K562 (cell line): ENCODE measurements around the gene B3GAT1. TPM values are rescaled to one million over a fixed set of nuclear protein-coding genes. Genes with fewer than 3 reads are reported as not detected.

Source experiments
- ATAC-seq: fragments of 200-7000 bp; cut with Tn5 transposase; 3 replicates; pipeline ENCODE4 v1.9.1; 2020; ENCODE audit warnings: moderate library complexity
- BruUV-seq: library from RNA; stranded (reverse); fragments of 400-500 nt; replicated peaks from 2 replicates; lab custom pipeline; 2021; lab: Mats Ljungman, UMichigan
- CTCF ChIA-PET: fragments of 300-600 bp; formaldehyde crosslinking; extraction: SDS; loops from one replicate; lab custom pipeline; 2021; ENCODE audit warnings: low intra/inter-chr PET ratio; lab: Yijun Ruan, JAX
- POLR2A ChIA-PET: fragments of 300-600, 350-650 bp; sonication (Branson Sonifier 250); formaldehyde crosslinking; extraction: SDS; loops from one replicate; lab custom pipeline; 2021; ENCODE audit warnings: antibody characterized with exemption, inconsistent platforms; lab: Yijun Ruan, JAX
- DNase-seq, 4 experiments: peaks; one replicate each; pipeline versions ENCODE4 v3.0.0 to v3.0.0-alpha.2; 2011 to 2018; ENCODE audit warnings: low spot score in 3 of 4, mixed read lengths in 3 of 4; ENCODE audit errors: extremely low read depth in 1 of 4
- FAIRE-seq: peaks from 2 replicates; lab custom pipeline; 2011; peaks lifted over from hg19 to GRCh38; lab: Jason Lieb, UNC
- H2AFZ ChIP-seq: 2 replicates; pipeline ENCODE4 v1.6.0; 2011; ENCODE audit warnings: low read depth, low read length, control low read depth, inconsistent platforms
- H3K27ac ChIP-seq: fragments of 200-600 bp; 3 replicates; pipeline ENCODE4 v1.8.0; 2011; ENCODE audit warnings: low read depth, mild to moderate bottlenecking, control low read depth, inconsistent platforms, low read length, moderate library complexity, mixed read lengths; ENCODE audit errors: extremely low read depth
- H3K27me3 ChIP-seq, 2 experiments: fragments of 300-600 bp in 1 of 2; 2 replicates in 1 of 2; 3 replicates in 1 of 2; pipeline versions ENCODE4 v1.6.0 to v1.8.0; 2011; ENCODE audit warnings: inconsistent platforms in 2 of 2, low read length in 2 of 2, mild to moderate bottlenecking in 1 of 2, mixed read lengths in 1 of 2, moderate library complexity in 1 of 2; ENCODE audit not compliant: control insufficient read depth in 2 of 2, insufficient read depth in 2 of 2
- H3K36me3 ChIP-seq: fragments of 300-600 bp; 3 replicates; pipeline ENCODE4 v1.8.0; 2011; ENCODE audit warnings: mild to moderate bottlenecking, low read length, inconsistent platforms; ENCODE audit not compliant: control insufficient read depth, insufficient read depth
- H3K4me1 ChIP-seq, 2 experiments: fragments of 200-600 bp in 1 of 2; replicated peaks in 1 of 2; 2 replicates in 1 of 2; 3 replicates in 1 of 2; pipeline versions ENCODE4 v1.5.1 to v1.8.0; 2011; ENCODE audit warnings: inconsistent platforms in 2 of 2, low read length in 2 of 2, mild to moderate bottlenecking in 1 of 2, mixed read lengths in 1 of 2, moderate library complexity in 1 of 2; ENCODE audit not compliant: control insufficient read depth in 2 of 2, insufficient read depth in 2 of 2
- H3K4me2 ChIP-seq: 2 replicates; pipeline ENCODE4 v1.6.1; 2011; ENCODE audit warnings: low read length, control low read depth, inconsistent platforms, mixed read lengths; ENCODE audit not compliant: insufficient read depth
- H3K4me3 ChIP-seq: fragments of 200-600 bp; sonication (generic), shearing (Covaris generic); 2 replicates; pipeline ENCODE4 v1.5.1; 2016; ENCODE audit warnings: control low read depth, inconsistent platforms
- H3K79me2 ChIP-seq: fragments of 200-600 bp; 3 replicates; pipeline ENCODE4 v1.8.0; 2011; ENCODE audit warnings: low read length, inconsistent platforms; ENCODE audit not compliant: control insufficient read depth, insufficient read depth
- H3K9ac ChIP-seq, 2 experiments: 2 replicates each; pipeline versions ENCODE4 v1.6.0 to v1.6.1; 2011; ENCODE audit warnings: low read depth in 2 of 2, low read length in 2 of 2, control low read depth in 1 of 2, inconsistent platforms in 1 of 2, mild to moderate bottlenecking in 1 of 2, mixed read lengths in 1 of 2; ENCODE audit not compliant: insufficient read depth in 1 of 2
- H3K9me1 ChIP-seq: one replicate; pipeline ENCODE4 v1.6.0; 2011; ENCODE audit warnings: inconsistent platforms, mild to moderate bottlenecking, low read length, moderate library complexity; ENCODE audit not compliant: control insufficient read depth, insufficient read depth
- H3K9me3 ChIP-seq: replicated peaks from 2 replicates; pipeline ENCODE4 v1.5.1; 2011; ENCODE audit warnings: low read depth, low read length, inconsistent platforms; ENCODE audit not compliant: control insufficient read depth, insufficient read depth
- H4K20me1 ChIP-seq: replicated peaks from 2 replicates; pipeline ENCODE4 v1.6.1; 2011; ENCODE audit warnings: low read length, inconsistent platforms, mixed read lengths; ENCODE audit not compliant: control insufficient read depth, insufficient read depth
- BDP1 ChIP-seq: IDR thresholded peaks from 3 replicates; pipeline ENCODE4 v1.6.1; 2011; ENCODE audit not compliant: insufficient read length, insufficient read depth
- CBFB ChIP-seq: sonication (generic); formaldehyde crosslinking; IDR thresholded peaks from 2 replicates; pipeline ENCODE4 v1.4.0; 2020; ENCODE audit warnings: mild to moderate bottlenecking, missing genetic modification reagents
- GABPB1 ChIP-seq: sonication (generic); formaldehyde crosslinking; IDR thresholded peaks from 2 replicates; pipeline ENCODE4 v1.8.0; 2022; ENCODE audit warnings: mild to moderate bottlenecking, missing genetic modification reagents
- MEF2A ChIP-seq: IDR thresholded peaks from 2 replicates; pipeline ENCODE4 v1.6.1; 2011; ENCODE audit warnings: low read depth, mild to moderate bottlenecking, low read length, moderate library complexity; ENCODE audit not compliant: control insufficient read depth
- NFXL1 ChIP-seq: fragments of 450-650 bp; formaldehyde crosslinking; IDR thresholded peaks from 2 replicates; pipeline ENCODE4 v1.4.0; 2021; ENCODE audit warnings: mild to moderate bottlenecking
- NR3C1 ChIP-seq: sonication (generic); formaldehyde crosslinking; IDR thresholded peaks from 2 replicates; pipeline ENCODE4 v1.8.1; 2022; ENCODE audit warnings: missing genetic modification reagents
- RHOXF2B ChIP-seq: fragments of 250-450 bp; sonication (Bioruptor Pico); conservative IDR thresholded peaks from 2 replicates; pipeline ENCODE4 v1.5.1; 2021
- ZNF431 ChIP-seq: sonication (generic); formaldehyde crosslinking; IDR thresholded peaks from 2 replicates; pipeline ENCODE4 v1.8.0; 2022; ENCODE audit warnings: mild to moderate bottlenecking, missing genetic modification reagents
- WGBS: fragments of 100-300 bp; shearing (Covaris generic); methylation state at CpG from one replicate; pipeline ENCODE4 v1.1.6; 2016; ENCODE audit warnings: low coverage, mixed read lengths; ENCODE audit not compliant: insufficient coverage; ENCODE audit errors: missing lambda C conversion rate; 5-methylcytosine and 5-hydroxymethylcytosine counted together
- in situ Hi-C: fragments of 300-500 bp; cut with MboI; formaldehyde crosslinking; loops from 4 replicates; pipeline ENCODE4 v1.15.0; 2018; ENCODE audit warnings: inconsistent platforms, mixed read lengths
- intact Hi-C: fragments of 100-400 bp; cut with micrococcal nuclease; formaldehyde crosslinking; loops from 2 replicates; pipeline ENCODE4 v1.14.2; 2022
- polyA plus RNA-seq, 8 experiments: library from polyadenylated mRNA; depleted of rRNA in 4 of 8; stranded (reverse) in 5 of 8; unstranded in 3 of 8; fragments of >200 nt; fragmentation: Nextera tagmentation in 2 of 8; fragmentation: Illumina TruSeq in 1 of 8; extraction: Ambion mirVana in 2 of 8; extraction: Trizol in 1 of 8; gene quantifications; 2 replicates each; pipeline versions ENCODE4 v1.2.1 to v1.2.3, GENCODE V29; 2011 to 2014; ENCODE audit warnings: inconsistent platforms in 1 of 8, missing spikeins in 1 of 8
- total RNA-seq, 7 experiments: library from RNA; depleted of rRNA in 6 of 7; stranded (reverse); fragments of >200 nt in 6 of 7; fragmentation: Illumina TruSeq in 2 of 7; extraction: Trizol in 2 of 7; gene quantifications; 2 replicates each; pipeline versions ENCODE4 v1.2.1 to v1.2.3, GENCODE V29; 2011 to 2021; ENCODE audit warnings: low replicate concordance in 1 of 7
- TF ChIP-seq, protein P1 (sequence below): sonication (generic); formaldehyde crosslinking; IDR thresholded peaks from 2 replicates; pipeline ENCODE4 v1.9.0; 2022; ENCODE audit warnings: mild to moderate bottlenecking, missing genetic modification reagents
- TF ChIP-seq, protein P2 (sequence below): fragments of 450-650 bp; IDR thresholded peaks from 2 replicates; pipeline ENCODE4 v1.6.1; 2017; ENCODE audit warnings: antibody characterized with exemption
- TF ChIP-seq, protein P3 (sequence below): fragments of 250-450 bp; sonication (Bioruptor Pico); IDR thresholded peaks from 2 replicates; pipeline ENCODE4 v1.8.0; 2022; ENCODE audit warnings: moderate library complexity, mild to moderate bottlenecking, inconsistent platforms
- TF ChIP-seq, protein P4 (sequence below), 2 experiments: fragments of 450-650 bp in 1 of 2; IDR thresholded peaks; 2 replicates each; pipeline ENCODE4 v1.6.1; 2011 to 2017; ENCODE audit warnings: low read depth in 2 of 2, antibody characterized with exemption in 1 of 2, borderline replicate concordance in 1 of 2, low read length in 1 of 2, mild to moderate bottlenecking in 1 of 2, mixed read lengths in 1 of 2; ENCODE audit not compliant: control insufficient read depth in 1 of 2

The B3GAT1 gene
- total and polyA plus RNA-seq, 9 of the 15 experiments (the other 6 are each of a cell fraction or from before 2014, with no cell fraction given), result 0.01 to 0.53 (median 0.14) TPM; not detected in 1

DNA sequence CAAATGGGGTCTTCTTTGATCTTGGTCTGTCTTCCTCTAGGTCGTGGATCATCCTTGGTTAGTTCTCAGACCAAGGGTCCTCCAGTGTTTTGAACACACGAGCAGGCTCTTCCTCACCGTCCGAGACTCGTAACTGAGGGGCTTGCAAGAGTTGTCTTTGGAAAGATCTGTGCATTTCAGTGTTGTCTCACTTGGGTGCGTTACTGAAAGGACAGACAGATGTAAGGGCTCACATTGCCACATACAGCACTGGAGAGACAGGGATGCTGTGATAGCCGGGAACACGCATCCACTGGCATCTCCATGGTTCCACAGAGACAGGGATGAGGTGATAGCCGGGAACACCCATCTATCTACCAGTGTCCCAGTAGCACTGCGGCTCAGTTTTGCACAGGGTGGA is 64.6 kb downstream of the B3GAT1 start:
- in situ Hi-C loops, result no loop called here
- Histone ChIP-seq H2AFZ (no peak overlapping the region), H3K4me3 (no peak overlapping the region), H3K4me2 (no peak overlapping the region), H3K9me3 (no peaks in the 10 kb centered on the region), H4K20me1 (no peaks in the 10 kb centered on the region), H3K79me2 (no peaks in the 10 kb centered on the region), H3K9me1 (no peaks in the 10 kb centered on the region), H3K36me3 (no peaks in the 10 kb centered on the region), H3K9ac (no peak overlapping the region), H3K27ac (no peak overlapping the region), H3K27me3 (no peaks in the 10 kb centered on the region), H3K4me1 (no peaks in the 10 kb centered on the region; a peak in 1 of 5 replicates)
- ChIA-PET CTCF (no interaction called here), POLR2A (interaction anchor here (0.6 kb wide), 1 partner anchor 21 kb away, joined by 3 read pairs; no protein-coding TSS in a partner anchor)
- no TSS peak for BruUV-seq
- TF ChIP-seq, protein P1, sequence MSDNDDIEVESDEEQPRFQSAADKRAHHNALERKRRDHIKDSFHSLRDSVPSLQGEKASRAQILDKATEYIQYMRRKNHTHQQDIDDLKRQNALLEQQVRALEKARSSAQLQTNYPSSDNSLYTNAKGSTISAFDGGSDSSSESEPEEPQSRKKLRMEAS (CRISPR knock-in tag), result no peak
- TF ChIP-seq, protein P2, sequence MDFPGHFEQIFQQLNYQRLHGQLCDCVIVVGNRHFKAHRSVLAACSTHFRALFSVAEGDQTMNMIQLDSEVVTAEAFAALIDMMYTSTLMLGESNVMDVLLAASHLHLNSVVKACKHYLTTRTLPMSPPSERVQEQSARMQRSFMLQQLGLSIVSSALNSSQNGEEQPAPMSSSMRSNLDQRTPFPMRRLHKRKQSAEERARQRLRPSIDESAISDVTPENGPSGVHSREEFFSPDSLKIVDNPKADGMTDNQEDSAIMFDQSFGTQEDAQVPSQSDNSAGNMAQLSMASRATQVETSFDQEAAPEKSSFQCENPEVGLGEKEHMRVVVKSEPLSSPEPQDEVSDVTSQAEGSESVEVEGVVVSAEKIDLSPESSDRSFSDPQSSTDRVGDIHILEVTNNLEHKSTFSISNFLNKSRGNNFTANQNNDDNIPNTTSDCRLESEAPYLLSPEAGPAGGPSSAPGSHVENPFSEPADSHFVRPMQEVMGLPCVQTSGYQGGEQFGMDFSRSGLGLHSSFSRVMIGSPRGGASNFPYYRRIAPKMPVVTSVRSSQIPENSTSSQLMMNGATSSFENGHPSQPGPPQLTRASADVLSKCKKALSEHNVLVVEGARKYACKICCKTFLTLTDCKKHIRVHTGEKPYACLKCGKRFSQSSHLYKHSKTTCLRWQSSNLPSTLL, result no peak
- TF ChIP-seq GABPB1 (CRISPR knock-in tag) (no peak), RHOXF2B (CRISPR knock-in tag) (no peak), ZNF431 (CRISPR knock-in tag) (no peak), BDP1 (no peak), CBFB (CRISPR knock-in tag) (no peak), MEF2A (no peak), NFXL1 (no peak), NR3C1 (CRISPR knock-in tag) (no peak)
- TF ChIP-seq, protein P3, sequence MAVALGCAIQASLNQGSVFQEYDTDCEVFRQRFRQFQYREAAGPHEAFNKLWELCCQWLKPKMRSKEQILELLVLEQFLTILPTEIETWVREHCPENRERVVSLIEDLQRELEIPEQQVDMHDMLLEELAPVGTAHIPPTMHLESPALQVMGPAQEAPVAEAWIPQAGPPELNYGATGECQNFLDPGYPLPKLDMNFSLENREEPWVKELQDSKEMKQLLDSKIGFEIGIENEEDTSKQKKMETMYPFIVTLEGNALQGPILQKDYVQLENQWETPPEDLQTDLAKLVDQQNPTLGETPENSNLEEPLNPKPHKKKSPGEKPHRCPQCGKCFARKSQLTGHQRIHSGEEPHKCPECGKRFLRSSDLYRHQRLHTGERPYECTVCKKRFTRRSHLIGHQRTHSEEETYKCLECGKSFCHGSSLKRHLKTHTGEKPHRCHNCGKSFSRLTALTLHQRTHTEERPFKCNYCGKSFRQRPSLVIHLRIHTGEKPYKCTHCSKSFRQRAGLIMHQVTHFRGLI (CRISPR knock-in tag), result no peak
- TF ChIP-seq, protein P4, sequence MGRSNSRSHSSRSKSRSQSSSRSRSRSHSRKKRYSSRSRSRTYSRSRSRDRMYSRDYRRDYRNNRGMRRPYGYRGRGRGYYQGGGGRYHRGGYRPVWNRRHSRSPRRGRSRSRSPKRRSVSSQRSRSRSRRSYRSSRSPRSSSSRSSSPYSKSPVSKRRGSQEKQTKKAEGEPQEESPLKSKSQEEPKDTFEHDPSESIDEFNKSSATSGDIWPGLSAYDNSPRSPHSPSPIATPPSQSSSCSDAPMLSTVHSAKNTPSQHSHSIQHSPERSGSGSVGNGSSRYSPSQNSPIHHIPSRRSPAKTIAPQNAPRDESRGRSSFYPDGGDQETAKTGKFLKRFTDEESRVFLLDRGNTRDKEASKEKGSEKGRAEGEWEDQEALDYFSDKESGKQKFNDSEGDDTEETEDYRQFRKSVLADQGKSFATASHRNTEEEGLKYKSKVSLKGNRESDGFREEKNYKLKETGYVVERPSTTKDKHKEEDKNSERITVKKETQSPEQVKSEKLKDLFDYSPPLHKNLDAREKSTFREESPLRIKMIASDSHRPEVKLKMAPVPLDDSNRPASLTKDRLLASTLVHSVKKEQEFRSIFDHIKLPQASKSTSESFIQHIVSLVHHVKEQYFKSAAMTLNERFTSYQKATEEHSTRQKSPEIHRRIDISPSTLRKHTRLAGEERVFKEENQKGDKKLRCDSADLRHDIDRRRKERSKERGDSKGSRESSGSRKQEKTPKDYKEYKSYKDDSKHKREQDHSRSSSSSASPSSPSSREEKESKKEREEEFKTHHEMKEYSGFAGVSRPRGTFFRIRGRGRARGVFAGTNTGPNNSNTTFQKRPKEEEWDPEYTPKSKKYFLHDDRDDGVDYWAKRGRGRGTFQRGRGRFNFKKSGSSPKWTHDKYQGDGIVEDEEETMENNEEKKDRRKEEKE (IDR thresholded peaks at IDR 0.05; ENCODE audit: borderline replicate concordance in 1 of 2, control insufficient read depth in 1 of 2, low read depth in 2 of 2, low read length in 1 of 2), result no peak
- FAIRE-seq (no peak), ATAC-seq (no peak), DNase-seq (no peak)
- WGBS, result 66% methylated on average over 10 of the region's 10 CpGs
- intact Hi-C loops, result no loop called here
